Measurements from ENCODE around the gene RPA1. TPM values are rescaled to one million over a fixed set of nuclear protein-coding genes. Genes with fewer than 3 reads are reported as not detected.

The RPA1 gene
- total and polyA plus RNA-seq, 2 of the 8 experiments (the other 6 are each of a cell fraction or from before 2014, with no cell fraction given): 79.1 to 194 TPM

DNA sequence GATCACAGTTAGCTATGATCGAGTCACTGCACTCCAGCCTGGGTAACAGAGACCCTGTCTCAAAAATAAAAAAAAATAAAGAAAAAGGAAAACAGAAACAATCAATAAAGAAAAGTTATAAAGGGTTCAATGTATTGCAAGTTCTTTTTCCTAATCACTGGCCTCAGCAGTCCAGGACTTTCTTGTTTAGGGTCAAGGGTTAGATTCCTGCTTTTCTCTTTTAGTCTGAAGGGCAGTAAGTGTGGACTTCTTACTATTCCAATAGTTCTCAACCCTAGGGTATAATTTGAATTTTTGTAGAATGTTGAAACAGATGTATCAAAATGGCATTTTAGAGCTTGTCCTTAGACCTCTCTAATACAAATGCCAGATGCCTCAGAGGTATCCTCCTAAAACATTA is 27.4 kb upstream of the RPA1 start:
- Histone ChIP-seq H2BK120ac (replicated peaks; ENCODE audit: low read depth, low read length) (no peak overlapping the region), H3K27me3 (replicated peaks in 1 of 4; ENCODE audit: control insufficient read depth in 3 of 4, extremely low read depth in 1 of 4, insufficient read depth in 3 of 4, low read length in 3 of 4) (no peaks in the 10 kb centered on the region), H4K8ac (ENCODE audit: extremely low read depth, insufficient read depth, low read length) (no peak overlapping the region), H4K5ac (ENCODE audit: insufficient read length, low read depth, low read length) (no peak overlapping the region), H3K4ac (replicated peaks; ENCODE audit: insufficient read length, low read depth, low read length) (no peak overlapping the region), H3K79me2 (ENCODE audit: control insufficient read depth in 1 of 2, insufficient read depth in 2 of 2, low read length in 2 of 2) (no peaks in the 10 kb centered on the region; a peak in 1 of 4 replicates), H4K20me1 (replicated peaks in 1 of 2; ENCODE audit: control insufficient read depth in 1 of 2, insufficient read depth in 2 of 2, low read length in 2 of 2) (no peaks in the 10 kb centered on the region), H2AFZ (ENCODE audit: low read length) (no peak overlapping the region), H2BK20ac (ENCODE audit: low read length) (no peak overlapping the region), H3K4me1 (replicated peaks in 1 of 4; ENCODE audit: control insufficient read depth in 3 of 4, insufficient read depth in 4 of 4, low read length in 3 of 4) (no peaks in the 10 kb centered on the region), H4K91ac (replicated peaks; ENCODE audit: insufficient read length, low read length) (no peak overlapping the region), H2BK12ac (ENCODE audit: low read depth, low read length) (no peak overlapping the region), H3K36me3 (ENCODE audit: control insufficient read depth in 2 of 4, insufficient read depth in 4 of 4, low read length in 3 of 4) (peaks cover 0 to 28% (median 23%) of the 10 kb centered on the region in 4 experiments; a peak in 7 of 8 replicates), H3K18ac (ENCODE audit: extremely low read depth, low read length) (no peak overlapping the region), H2BK5ac (ENCODE audit: low read depth, low read length) (no peak overlapping the region), H3K79me1 (ENCODE audit: low read depth, low read length) (no peaks in the 10 kb centered on the region; the same call in 1 of the 2 replicates), H3K9ac (replicated peaks in 1 of 4; ENCODE audit: extremely low read depth in 1 of 4, low read depth in 3 of 4, low read length in 3 of 4) (no peak overlapping the region), H3K4me2 (ENCODE audit: insufficient read depth in 1 of 2, low read depth in 2 of 2, low read length in 2 of 2) (no peak overlapping the region), H3K23me2 (ENCODE audit: low read depth, low read length) (no peaks in the 10 kb centered on the region), H3K14ac (ENCODE audit: insufficient read length) (no peak overlapping the region), H2AK5ac (ENCODE audit: low read depth, low read length) (no peak overlapping the region), H3K23ac (ENCODE audit: insufficient read length) (no peak overlapping the region), H3K27ac (ENCODE audit: low read depth, low read length) (no peak overlapping the region), H3K56ac (replicated peaks; ENCODE audit: insufficient read length, low read depth, low read length) (no peak overlapping the region), H3K9me3 (ENCODE audit: insufficient read depth in 2 of 2, low read depth in 1 of 2, low read length in 1 of 2) (no peaks in the 10 kb centered on the region), H2BK15ac (ENCODE audit: low read length) (no peak overlapping the region), H3K4me3 (ENCODE audit: extremely low read depth in 1 of 4, insufficient read depth in 2 of 4, low read depth in 3 of 4, low read length in 4 of 4) (no peak overlapping the region)
- DNase-seq (ENCODE audit: low read depth in 1 of 2, low spot score in 2 of 2): no peak
- FAIRE-seq: no peak
- ChIA-PET CTCF (ENCODE audit: partially characterized antibody) (interaction anchor here (1.4 kb wide), 1 partner anchor 79 kb away, joined by 3 read pairs; no protein-coding TSS in a partner anchor), POLR2A (ENCODE audit: partially characterized antibody) (interaction anchor here (0.6 kb wide), 1 partner anchor 335 kb away, joined by 3 read pairs; no protein-coding TSS in a partner anchor)
- WGBS, 2 experiments (ENCODE audit: extremely low coverage in 1 of 2, insufficient coverage in 1 of 2, insufficient read length in 1 of 2, insufficient replicate concordance in 2 of 2, low coverage in 1 of 2, low lambda C conversion rate in 2 of 2, missing lambda C conversion rate in 1 of 2): 86% methylated on average over 1 of the region's 1 CpG; no CpG with 5 or more reads in 1 of the 2 experiments
- TF ChIP-seq SRF (IDR thresholded peaks at IDR 0.05; ENCODE audit: low read depth, low read length) (no peak), SP1 (IDR thresholded peaks at IDR 0.05; ENCODE audit: low read depth, low read length) (no peak), PHF8 (conservative IDR thresholded peaks at IDR 0.05; ENCODE audit: low read depth, low read length) (no peak), JUN (IDR thresholded peaks at IDR 0.05; ENCODE audit: low read depth, low read length) (no peak), RBBP5 (IDR thresholded peaks at IDR 0.05; ENCODE audit: borderline replicate concordance, low read depth, low read length) (no peak), NRF1 (IDR thresholded peaks at IDR 0.05; ENCODE audit: low read depth, low read length) (no peak), RAD21 (IDR thresholded peaks at IDR 0.05 in 1 of 2, conservative IDR thresholded peaks at IDR 0.05 in 1 of 2; ENCODE audit: low read depth in 2 of 2, low read length in 2 of 2) (no peak), SIRT6 (IDR thresholded peaks at IDR 0.05; ENCODE audit: low read length) (no peak), KDM1A (IDR thresholded peaks at IDR 0.05; ENCODE audit: borderline replicate concordance, low read length) (no peak), JUND (IDR thresholded peaks at IDR 0.05; ENCODE audit: low read length) (no peak), GTF2F1 (IDR thresholded peaks at IDR 0.05; ENCODE audit: borderline replicate concordance, low read depth, low read length) (no peak), EP300 (IDR thresholded peaks at IDR 0.05; ENCODE audit: borderline replicate concordance in 1 of 2, low read depth in 2 of 2, low read length in 2 of 2) (no peak)
- TF ChIP-seq, protein P1, sequence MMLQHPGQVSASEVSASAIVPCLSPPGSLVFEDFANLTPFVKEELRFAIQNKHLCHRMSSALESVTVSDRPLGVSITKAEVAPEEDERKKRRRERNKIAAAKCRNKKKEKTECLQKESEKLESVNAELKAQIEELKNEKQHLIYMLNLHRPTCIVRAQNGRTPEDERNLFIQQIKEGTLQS (IDR thresholded peaks at IDR 0.05; ENCODE audit: insufficient read depth, low read depth, low read length): no peak

Measured in H1 (cell line).